Measurements from ENCODE around the gene DIS3L2.
A peak's percentile ranks its signal among the peaks of the same experiment; 100 is the strongest.

DIS3L2 gene, protein sequence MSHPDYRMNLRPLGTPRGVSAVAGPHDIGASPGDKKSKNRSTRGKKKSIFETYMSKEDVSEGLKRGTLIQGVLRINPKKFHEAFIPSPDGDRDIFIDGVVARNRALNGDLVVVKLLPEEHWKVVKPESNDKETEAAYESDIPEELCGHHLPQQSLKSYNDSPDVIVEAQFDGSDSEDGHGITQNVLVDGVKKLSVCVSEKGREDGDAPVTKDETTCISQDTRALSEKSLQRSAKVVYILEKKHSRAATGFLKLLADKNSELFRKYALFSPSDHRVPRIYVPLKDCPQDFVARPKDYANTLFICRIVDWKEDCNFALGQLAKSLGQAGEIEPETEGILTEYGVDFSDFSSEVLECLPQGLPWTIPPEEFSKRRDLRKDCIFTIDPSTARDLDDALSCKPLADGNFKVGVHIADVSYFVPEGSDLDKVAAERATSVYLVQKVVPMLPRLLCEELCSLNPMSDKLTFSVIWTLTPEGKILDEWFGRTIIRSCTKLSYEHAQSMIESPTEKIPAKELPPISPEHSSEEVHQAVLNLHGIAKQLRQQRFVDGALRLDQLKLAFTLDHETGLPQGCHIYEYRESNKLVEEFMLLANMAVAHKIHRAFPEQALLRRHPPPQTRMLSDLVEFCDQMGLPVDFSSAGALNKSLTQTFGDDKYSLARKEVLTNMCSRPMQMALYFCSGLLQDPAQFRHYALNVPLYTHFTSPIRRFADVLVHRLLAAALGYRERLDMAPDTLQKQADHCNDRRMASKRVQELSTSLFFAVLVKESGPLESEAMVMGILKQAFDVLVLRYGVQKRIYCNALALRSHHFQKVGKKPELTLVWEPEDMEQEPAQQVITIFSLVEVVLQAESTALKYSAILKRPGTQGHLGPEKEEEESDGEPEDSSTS

DNA sequence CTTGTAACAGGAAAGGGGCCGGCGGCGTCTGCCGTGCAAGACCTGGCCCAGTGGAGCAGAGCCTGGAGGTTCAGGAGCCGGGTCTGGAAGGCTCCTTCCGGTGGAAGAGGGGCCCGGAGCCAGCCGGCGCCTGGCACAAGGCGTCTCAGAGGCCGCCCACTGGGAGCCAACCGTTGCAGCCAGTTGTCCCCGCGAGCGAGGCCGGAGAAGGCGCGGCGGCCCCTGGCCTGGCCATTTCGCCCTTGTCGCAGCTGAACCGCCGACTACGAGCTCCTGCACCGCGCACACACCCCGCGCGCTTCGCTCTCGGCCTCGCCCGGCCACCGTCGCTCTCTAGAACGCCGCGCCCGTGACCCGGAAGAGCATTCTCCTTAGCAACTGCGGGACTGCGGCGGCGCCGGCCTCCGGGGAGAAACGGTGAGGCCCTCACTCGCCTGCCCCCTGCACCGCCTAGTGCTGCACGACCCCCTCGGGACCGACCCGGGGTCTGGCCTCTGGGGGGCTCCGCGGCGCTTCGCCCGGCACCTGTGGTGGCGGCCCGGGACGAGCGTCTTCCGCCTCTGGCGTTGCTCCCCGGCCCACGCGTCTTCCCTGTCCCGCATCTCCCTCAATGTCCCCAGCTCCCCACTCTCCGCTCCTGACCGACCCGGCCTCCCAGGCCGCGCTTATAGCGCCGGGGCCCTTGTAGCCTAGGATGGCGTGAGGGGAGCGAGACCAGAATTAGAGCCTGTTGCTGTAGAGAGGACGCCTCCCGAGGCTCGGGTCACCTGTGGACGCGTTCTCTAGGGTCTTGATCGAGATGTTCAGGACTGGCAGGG lies at the start of gene DIS3L2:
Gene DIS3L2 (plus strand): TSS at position 365 of the 818 bp plus-strand sequence. CDS start 53,215 bp downstream, outside the sequence.
- DNase-seq (ENCODE audit: low read depth), result peak; percentile 82

DNA sequence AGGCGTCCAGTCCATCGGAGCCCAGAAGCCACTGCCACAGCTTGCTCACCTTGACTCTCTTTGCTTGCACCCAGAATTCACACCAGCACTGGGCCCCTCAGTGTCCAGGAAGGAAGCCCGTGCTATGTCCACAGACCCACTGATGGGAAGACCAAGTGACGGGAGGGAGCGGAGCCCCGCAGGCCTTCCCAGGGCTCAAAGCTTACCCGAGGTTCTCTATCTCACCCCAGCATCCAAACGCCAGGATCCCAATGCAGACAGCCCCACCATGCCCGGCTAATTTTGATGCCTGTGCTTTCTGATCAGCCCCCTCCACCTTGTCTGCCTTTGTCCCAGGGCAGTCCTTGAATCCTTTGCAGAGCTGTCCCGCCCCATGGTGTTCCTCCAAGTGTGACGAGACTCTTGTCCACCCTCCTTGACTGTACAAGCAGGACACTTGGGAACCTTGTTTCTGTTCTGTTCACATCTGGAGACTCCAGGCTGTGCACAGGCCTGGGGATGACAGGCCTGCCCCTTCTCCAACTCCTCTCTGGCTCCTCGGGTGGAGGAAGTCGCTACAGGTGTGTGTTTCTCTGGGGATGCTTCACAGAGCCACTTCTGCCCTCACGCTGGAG lies 47.3 kb upstream of the DIS3L2 start:
- no peak for DNase-seq (ENCODE audit: low read depth)

- DNase-seq (ENCODE audit: low read depth), result no peak
Measured at GRCh38 chr2:231917280-231918066, 44.0 kb upstream of the DIS3L2 start.

- DNase-seq (ENCODE audit: low read depth), result no peak
Measured at GRCh38 chr2:231918501-231919330, 42.8 kb upstream of the DIS3L2 start.

DNA sequence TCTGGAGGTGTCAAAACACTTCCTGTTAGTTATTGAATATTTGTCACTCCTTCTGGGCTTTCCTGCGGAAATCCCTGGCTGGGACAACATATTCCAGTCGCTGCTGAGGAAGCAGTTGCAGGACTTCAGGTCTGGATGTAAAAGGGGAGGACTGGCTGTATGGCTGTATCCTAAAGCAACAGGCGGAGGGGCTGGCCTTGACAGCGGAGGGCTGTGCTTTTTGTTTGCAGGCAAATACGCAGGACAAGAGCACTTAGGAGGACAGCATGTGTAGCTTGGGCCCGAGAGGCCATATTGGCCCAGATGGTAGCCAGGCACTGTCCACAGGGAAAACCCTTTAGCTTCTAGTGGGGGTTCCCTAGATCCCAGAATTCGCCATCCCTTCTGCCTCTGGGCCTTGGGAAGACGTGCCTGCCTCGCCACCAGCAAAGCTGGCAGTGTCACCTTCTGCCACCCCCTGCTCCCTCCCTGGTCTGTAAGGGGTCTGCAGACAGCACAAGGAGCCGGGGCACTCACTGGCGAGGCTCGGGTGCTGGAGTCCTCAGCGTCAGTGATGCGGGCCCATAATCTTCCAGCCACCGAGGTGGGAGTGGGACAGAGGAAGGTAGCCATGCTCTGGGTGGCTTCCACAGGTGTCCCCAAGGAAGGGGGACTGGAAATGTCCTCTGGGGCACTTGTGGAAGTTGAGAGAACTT lies 42.0 kb upstream of the DIS3L2 start:
- no peak for DNase-seq (ENCODE audit: low read depth)

DNA sequence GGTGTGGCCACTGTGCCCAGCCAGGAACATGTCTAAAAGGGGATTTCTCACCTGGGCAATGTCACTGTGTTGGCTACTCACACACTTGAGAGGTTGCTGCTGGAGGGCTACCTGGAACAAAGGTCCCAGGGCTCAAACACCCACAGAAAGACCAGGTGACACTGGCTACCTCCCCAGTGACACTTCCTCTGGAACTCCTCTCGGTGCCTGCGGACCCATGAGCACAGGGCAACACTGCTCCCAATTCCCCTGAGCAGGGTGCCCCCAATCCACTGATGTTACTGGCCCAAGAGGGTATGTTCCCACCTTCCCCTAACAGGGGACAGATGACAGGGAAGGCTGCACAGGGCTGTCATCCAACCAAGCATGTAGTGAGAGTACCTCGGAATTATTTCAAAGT lies 41.1 kb upstream of the DIS3L2 start:
- DNase-seq (ENCODE audit: low read depth), result no peak

GRCh38 chr2:231920795-231921194 lies 40.7 kb upstream of the DIS3L2 start:
- DNase-seq (ENCODE audit: low read depth), result no peak

DNA sequence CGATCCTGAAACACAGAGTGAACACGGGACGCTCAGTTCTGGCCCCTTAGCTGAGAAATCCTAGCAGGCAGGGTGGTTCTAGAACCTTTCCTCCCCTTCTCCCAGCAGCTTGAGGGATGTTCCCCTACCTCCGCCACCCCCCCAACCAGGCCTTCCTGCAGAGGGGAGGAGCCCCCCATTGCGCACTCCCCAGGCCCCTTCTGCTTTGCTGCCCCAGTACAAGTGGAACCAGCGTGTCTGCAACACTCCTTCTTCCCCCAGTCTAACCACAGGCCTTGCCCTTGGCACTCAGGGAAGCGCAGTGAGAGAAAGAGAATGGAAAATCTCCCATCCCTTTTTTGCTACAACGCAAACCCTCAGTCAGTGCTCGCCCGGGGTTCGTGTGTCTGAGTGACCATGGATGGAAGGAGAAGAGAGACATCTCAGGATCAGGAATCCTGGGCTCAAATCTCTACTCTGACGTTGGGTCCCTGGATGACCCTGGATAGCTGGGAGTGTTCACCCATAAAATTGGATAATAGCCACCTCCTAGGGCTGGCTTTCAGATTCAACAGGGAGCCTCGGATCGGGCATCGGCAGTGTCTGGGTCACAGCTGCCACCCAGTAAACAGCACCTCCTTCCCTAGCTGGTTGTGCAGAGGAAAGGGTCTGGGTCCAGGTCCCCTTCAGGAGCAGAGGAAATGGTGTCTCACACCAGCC lies 39.1 kb upstream of the DIS3L2 start:
- DNase-seq (ENCODE audit: low read depth), result no peak

GRCh38 chr2:231923010-231923344 lies 38.5 kb upstream of the DIS3L2 start:
- DNase-seq (ENCODE audit: low read depth), result no peak

GRCh38 chr2:231923951-231924888 lies 37.3 kb upstream of the DIS3L2 start:
- DNase-seq (ENCODE audit: low read depth), result no peak

- no peak for DNase-seq (ENCODE audit: low read depth)
Measured at GRCh38 chr2:231924889-231925275, 36.6 kb upstream of the DIS3L2 start.

DNA sequence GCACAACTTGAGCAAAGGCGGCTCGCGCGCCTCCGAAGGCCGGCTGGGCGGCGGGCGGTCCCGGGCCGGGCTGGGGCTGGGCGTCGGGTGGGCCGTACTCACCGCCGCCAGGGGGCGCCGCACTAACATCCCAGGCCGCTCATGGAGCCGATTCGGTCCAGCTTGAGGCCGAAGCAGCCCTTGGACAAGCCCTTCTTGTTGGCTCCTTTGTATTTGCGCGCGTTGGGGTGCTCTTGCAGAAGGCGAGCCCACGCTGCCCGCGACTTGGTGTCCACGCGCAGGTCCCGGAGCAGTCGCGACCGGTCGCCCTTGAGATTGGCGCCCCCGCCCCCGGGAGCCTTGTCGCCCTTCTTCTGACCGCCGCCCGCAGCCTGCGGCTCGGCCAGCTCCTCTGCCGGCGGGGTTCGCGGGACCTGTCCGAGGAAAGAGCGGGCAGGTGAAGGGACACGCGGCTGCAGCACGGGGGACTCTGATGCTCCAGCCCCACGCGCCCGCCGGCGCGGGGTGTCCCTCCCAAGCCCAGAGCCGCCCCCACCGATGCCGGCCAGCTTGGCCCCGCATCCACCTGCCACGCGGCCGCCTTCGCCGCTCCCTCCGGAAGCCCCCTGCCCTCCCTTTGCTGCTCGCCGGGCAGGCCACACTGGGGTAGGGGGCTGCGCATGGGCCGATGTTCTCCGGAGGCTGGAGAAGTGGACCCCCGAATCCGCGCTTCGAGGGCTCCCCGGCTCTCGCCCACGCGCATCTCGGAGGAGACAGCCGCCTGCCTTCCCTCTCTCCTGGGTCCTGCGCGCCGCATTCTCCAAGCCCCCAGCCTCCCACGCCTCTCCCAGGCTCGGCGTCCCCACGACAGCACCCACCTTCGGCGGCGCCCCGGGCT lies 36.0 kb upstream of the DIS3L2 start:
- peak; percentile 70 for DNase-seq (ENCODE audit: low read depth)

DNA sequence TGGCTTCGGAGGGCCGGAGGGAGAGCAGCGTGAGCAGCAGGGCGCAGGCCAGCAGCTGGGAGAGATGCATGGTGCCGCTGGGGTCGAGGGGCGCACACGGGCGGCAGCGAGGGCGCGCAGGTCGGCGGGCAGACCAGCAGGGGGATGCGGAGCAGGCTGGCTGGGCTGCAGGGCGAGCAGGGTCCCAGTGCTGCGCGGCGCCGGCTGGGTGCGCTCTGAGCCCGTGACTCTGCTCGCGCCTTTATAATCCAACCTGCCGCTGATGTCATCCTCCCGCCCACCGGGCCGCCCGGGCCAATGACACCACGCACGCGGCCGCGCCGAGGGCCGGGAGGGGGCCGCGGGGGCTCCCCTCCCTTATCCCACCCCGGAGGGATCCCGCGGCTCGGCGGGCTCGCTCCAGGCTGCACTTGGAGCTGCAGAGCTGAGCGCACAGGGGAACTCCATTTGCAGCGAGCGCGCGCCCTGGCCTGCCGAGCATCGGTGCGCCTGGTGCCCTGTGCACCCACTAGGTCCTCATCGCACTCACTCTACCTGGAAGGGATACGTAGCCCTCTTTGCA lies 35.3 kb upstream of the DIS3L2 start, which contains the start of gene NPPC:
Gene NPPC (minus strand): TSS at position 217 of the 562 bp plus-strand sequence. CDS start 147 bp downstream, at position 70.
- peak; percentile 80 for DNase-seq (ENCODE audit: low read depth)

- peak; percentile 25 for DNase-seq (ENCODE audit: low read depth)
Measured at GRCh38 chr2:231926761-231927565, 34.5 kb upstream of the DIS3L2 start.

- DNase-seq (ENCODE audit: low read depth), result no peak
Measured at GRCh38 chr2:231927566-231927890, 34.0 kb upstream of the DIS3L2 start.

DNA sequence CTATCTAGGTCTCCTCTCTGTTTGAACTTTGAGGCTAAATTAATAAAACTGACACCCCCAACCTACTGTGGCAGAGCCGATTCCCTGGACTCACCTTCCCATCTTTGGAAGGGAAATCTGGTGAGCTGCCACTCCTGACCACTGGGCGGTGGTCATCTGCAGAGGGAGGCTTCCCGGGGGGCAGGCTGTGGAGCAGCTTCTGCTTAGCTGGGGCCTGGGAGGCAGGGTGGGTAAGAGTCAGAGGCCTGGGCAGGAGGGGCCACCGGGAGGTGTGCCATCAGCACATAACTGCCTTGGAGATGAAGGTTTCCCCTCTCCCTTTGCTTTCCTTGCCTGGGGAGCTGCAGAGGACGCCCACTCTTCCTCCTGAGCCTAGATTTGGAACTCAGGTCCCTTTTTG lies 33.0 kb upstream of the DIS3L2 start:
- DNase-seq (ENCODE audit: low read depth), result no peak
